HepG2 (cell line): ENCODE results near the gene EPC2.

Experiments used
- FOXK1 ChIP-seq: sonication (generic); formaldehyde crosslinking; IDR thresholded peaks from 2 replicates; pipeline ENCODE4 v1.4.0; 2020; ENCODE audit warnings: low read depth, missing genetic modification reagents, borderline replicate concordance
- GABPA ChIP-seq, 2 experiments: IDR thresholded peaks; 2 replicates each; pipeline ENCODE4 v1.6.1; 2011 to 2016; ENCODE audit warnings: low read depth in 2 of 2, low read length in 1 of 2, missing biosample characterization in 1 of 2, missing genetic modification characterization in 1 of 2
- RFX5 ChIP-seq: IDR thresholded peaks from 2 replicates; pipeline ENCODE4 v1.6.1; 2011; ENCODE audit warnings: low read depth, low read length, improper control_type of control experiment
- U2AF1 ChIP-seq: fragments of 200-400 bp; formaldehyde crosslinking; optimal IDR thresholded peaks from 2 replicates; pipeline ENCODE3; 2017; ENCODE audit warnings: mild to moderate bottlenecking, low read depth, low read length
- TF ChIP-seq, protein P1 (sequence below), 2 experiments: fragments of 450-650 bp in 1 of 2; sonication (generic) in 1 of 2; formaldehyde crosslinking; IDR thresholded peaks; 2 replicates each; pipeline versions ENCODE4 v1.5.0 to v1.8.0; 2020 to 2022; ENCODE audit warnings: mild to moderate bottlenecking in 1 of 2, missing genetic modification reagents in 1 of 2
- TF ChIP-seq, protein P2 (sequence below): sonication (generic); formaldehyde crosslinking; IDR thresholded peaks from 2 replicates; pipeline ENCODE4 v1.4.0; 2020; ENCODE audit warnings: missing genetic modification reagents
- TF ChIP-seq, protein P3 (sequence below): sonication (generic); formaldehyde crosslinking; conservative IDR thresholded peaks from 2 replicates; pipeline ENCODE4 v1.4.0; 2020; ENCODE audit warnings: missing genetic modification reagents

DNA sequence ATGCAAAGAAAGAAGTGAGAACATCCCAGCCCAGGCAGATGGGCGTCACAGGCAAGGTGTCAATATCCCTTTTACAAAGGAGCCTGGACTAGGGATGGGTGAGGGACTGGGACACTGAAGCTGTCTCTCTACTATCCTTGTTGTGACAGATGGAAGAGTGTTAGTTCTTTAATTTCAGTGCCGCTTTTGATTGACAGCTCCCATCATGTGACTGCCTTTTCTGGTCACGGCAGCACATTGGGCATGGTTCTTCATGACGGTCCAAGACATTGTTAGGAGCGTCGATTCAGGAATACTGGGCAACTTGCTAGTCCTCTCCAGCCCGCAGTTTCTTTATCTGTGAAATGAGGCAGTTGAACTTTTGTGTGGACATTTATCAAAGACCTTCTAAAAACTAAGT is 188.1 kb downstream of the EPC2 start:
- TF ChIP-seq U2AF1 (no peak), GABPA (IDR thresholded peaks at IDR 0.05; ENCODE audit: low read depth, low read length) (no peak), GABPA (CRISPR knock-in tag; IDR thresholded peaks at IDR 0.05; ENCODE audit: low read depth) (no peak), RFX5 (no peak), FOXK1 (CRISPR knock-in tag) (no peak)
- TF ChIP-seq, protein P1, sequence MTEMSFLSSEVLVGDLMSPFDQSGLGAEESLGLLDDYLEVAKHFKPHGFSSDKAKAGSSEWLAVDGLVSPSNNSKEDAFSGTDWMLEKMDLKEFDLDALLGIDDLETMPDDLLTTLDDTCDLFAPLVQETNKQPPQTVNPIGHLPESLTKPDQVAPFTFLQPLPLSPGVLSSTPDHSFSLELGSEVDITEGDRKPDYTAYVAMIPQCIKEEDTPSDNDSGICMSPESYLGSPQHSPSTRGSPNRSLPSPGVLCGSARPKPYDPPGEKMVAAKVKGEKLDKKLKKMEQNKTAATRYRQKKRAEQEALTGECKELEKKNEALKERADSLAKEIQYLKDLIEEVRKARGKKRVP (CRISPR knock-in tag; IDR thresholded peaks at IDR 0.05), result no peak
- TF ChIP-seq, protein P2, sequence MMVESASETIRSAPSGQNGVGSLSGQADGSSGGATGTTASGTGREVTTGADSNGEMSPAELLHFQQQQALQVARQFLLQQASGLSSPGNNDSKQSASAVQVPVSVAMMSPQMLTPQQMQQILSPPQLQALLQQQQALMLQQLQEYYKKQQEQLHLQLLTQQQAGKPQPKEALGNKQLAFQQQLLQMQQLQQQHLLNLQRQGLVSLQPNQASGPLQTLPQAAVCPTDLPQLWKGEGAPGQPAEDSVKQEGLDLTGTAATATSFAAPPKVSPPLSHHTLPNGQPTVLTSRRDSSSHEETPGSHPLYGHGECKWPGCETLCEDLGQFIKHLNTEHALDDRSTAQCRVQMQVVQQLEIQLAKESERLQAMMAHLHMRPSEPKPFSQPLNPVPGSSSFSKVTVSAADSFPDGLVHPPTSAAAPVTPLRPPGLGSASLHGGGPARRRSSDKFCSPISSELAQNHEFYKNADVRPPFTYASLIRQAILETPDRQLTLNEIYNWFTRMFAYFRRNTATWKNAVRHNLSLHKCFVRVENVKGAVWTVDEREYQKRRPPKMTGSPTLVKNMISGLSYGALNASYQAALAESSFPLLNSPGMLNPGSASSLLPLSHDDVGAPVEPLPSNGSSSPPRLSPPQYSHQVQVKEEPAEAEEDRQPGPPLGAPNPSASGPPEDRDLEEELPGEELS, result no peak
- TF ChIP-seq, protein P3, sequence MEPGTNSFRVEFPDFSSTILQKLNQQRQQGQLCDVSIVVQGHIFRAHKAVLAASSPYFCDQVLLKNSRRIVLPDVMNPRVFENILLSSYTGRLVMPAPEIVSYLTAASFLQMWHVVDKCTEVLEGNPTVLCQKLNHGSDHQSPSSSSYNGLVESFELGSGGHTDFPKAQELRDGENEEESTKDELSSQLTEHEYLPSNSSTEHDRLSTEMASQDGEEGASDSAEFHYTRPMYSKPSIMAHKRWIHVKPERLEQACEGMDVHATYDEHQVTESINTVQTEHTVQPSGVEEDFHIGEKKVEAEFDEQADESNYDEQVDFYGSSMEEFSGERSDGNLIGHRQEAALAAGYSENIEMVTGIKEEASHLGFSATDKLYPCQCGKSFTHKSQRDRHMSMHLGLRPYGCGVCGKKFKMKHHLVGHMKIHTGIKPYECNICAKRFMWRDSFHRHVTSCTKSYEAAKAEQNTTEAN (CRISPR knock-in tag), result no peak
